Umbilical cord (tissue), 1 donor: ENCODE data around the gene PAPOLB. TPM values are rescaled to one million over a fixed set of nuclear protein-coding genes. Genes with fewer than 3 reads are reported as not detected.

Experiments used
- total RNA-seq: library from RNA; depleted of rRNA; stranded (reverse); fragments of >200 nt; gene quantifications from one replicate; pipeline ENCODE4 v1.2.3, GENCODE V29; 2014; ENCODE audit warnings: low replicate concordance; ENCODE audit not compliant: insufficient read depth

PAPOLB gene
- total RNA-seq, 1 donor from 2014 or later, result 1.9 TPM

Other genes starting within 250 kb of the PAPOLB start
- gene FOXK1, start 179.7 kb downstream of the PAPOLB start, total RNA-seq, result 21.4 TPM
- gene AP5Z1, start 86.4 kb downstream of the PAPOLB start, total RNA-seq, result 21.4 TPM
- gene RADIL, start 21.7 kb upstream of the PAPOLB start, total RNA-seq, result 1.2 TPM
- gene MMD2, start 97.2 kb upstream of the PAPOLB start, total RNA-seq, result 0.24 TPM
- 26.0 TPM for gene RBAK, start 183.8 kb upstream of the PAPOLB start, total RNA-seq